Hypothalamus (tissue), 51 donors: ENCODE data around the gene KRT84.
A peak's percentile ranks its signal among the peaks of the same experiment; 100 is the strongest.
"Not testable (repeated sequence)": the region's sequence is repeated elsewhere in the genome, so short reads cannot be mapped to it uniquely, and the experiment has no call there.

Source experiments
- DNase-seq, 51 donors: peaks; one replicate each; lab custom pipeline; 2025; lab: John Stamatoyannopoulos, UW

KRT84 gene

GRCh38 chr12:52347551-52348510, 37.6 kb downstream of the KRT84 start:
- no peak for DNase-seq

- no peak for DNase-seq
These were observed 38.4 kb downstream of the KRT84 start for GRCh38 chr12:52347016-52347415.

GRCh38 chr12:52346593-52346992, 38.9 kb downstream of the KRT84 start:
- peak in 21 of 51 donors; percentile 5 to 65 (median 25) for DNase-seq

DNA sequence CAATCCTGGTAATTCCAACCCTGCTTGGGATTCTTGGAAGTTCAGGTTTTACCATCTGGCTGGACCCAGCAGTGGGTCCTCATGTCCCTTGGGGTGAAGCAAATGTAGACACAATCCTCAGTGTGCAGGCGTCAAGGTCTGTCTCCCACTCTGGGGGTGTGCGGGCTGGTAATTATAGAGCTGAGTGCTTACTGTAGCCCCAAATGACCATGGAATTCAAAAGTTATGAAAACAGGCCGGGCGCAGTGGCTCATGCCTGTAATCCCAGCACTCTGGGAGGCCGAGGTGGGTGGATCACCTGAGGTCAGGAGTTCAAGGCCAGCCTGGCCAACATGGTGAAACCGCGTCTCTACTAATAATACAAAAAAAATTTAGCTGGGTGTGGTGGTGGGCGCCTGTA, 40.4 kb downstream of the KRT84 start:
- not testable (repeated sequence) for DNase-seq

DNA sequence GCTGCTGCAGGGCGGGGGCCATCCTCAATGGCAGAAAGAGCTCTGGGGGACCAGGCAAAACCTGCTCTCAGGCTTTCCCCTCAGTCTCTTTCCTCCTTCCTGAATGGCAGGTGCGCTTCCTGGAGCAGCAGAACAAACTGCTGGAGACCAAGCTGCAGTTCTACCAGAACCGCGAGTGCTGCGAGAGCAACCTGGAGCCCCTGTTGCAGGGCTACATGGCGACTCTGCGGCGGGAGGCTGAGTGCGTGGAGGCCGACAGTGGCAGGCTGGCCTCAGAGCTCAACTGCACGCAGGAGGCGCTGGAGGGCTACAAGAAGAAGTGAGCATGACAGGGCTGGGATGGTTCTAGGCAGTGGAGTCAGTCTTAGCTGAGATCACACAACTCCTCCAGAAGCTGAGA, 41.3 kb downstream of the KRT84 start:
- DNase-seq, result no peak

- DNase-seq, result no peak
These were observed 41.9 kb downstream of the KRT84 start for GRCh38 chr12:52343550-52343949.

GRCh38 chr12:52342781-52343490, 42.5 kb downstream of the KRT84 start:
- DNase-seq, result no peak

- DNase-seq, result no peak
These were observed 44.3 kb downstream of the KRT84 start for GRCh38 chr12:52341066-52341580.

GRCh38 chr12:52338241-52338960, 47.1 kb downstream of the KRT84 start:
- no peak for DNase-seq

- DNase-seq, result no peak
These were observed 48.4 kb downstream of the KRT84 start for GRCh38 chr12:52337054-52337453.

DNA sequence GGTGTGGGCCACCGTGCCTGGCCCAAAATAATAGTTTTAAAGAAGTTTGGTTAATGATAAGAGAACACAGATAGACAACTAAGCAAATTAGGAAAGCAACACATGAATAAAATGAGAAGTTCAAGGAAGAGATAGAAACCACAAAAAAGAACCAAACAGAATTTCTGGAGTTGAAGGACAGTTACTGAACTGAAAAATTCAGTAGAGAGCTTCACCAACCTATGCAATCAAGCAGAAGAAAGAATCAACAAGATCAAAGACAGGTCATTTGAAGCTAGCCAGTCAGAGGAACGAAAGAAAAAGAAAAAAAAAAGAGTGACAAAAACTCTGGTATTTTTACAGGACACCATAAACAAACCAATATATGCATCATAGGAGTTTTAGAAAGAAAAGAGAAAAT, 48.8 kb downstream of the KRT84 start:
- no peak for DNase-seq

DNA sequence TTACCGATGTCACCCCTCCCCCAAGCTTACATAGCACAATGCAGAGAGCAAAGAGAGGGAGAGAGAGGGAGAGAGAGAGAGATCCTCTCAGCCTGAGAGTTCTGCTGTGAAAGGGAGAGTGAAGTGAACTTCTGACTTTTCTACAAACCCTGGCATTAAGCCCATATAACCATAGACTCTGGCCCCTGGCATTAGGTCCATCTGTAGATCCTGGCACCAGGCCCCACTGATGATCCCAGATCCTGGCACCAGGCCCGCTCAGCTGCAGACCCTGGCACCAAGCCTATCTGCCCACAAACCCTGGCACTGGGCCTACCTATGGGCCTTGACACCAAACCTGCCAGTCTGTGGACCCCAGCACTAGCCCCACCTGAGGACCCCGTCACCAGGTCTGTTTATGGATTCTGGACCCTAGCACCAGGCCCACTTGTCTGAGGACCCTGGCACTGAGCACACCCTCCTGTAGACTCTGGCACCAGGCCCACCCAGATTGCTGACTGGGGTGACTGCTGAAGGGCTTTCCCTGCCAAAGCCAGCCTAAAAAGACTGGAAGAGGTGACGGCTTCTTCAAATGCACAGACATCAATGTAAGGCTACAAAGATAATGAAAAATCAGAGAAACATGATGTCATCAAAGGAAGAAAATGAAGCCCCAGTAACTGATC, 49.7 kb downstream of the KRT84 start:
- no peak for DNase-seq

DNA sequence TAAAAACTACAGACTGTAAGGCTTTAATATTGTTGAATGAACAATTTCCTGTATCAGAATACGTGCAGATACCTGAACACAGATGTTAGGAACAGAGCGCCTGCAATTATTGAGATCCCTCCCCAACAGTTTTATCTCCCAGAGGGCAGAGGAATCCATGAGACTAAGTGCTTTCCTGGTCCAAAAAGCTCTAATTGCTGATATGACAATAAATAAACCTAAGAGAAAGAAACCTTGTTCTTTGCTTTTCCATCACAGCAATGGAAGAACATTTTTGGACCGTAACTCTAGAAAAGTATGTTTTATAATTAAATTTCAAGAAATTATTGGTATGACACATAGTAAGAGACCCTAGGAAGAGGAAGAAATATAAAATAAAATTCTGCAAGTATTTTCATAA, 51.3 kb downstream of the KRT84 start:
- no peak for DNase-seq

DNA sequence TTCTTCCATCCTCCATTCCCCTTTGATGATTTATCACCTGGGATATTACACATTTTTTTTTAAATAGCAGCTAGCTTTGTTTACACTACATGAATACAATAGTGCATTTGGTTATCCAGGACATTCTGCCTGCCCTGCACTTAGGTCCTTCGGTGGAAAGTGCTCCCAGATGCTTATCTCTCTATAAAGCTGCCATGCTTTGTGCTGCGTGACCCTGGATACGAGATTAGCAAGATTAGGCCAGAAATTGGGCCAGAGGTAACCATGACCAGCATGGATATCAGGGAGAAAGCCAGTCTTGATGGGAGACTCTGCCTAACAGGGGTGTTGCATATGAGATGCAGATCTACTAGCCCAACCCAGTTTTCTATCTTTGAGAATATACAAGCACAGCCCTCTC, 52.1 kb downstream of the KRT84 start:
- DNase-seq, result no peak

- no peak for DNase-seq
These were observed 53.1 kb downstream of the KRT84 start for GRCh38 chr12:52332381-52332780.

GRCh38 chr12:52331833-52332232, 53.6 kb downstream of the KRT84 start:
- DNase-seq, result no peak

GRCh38 chr12:52331039-52331438, 54.4 kb downstream of the KRT84 start:
- no peak for DNase-seq

GRCh38 chr12:52327830-52328500, 57.5 kb downstream of the KRT84 start:
- no peak for DNase-seq
